Measurements from ENCODE around the gene SLC43A1.
"Not testable (repeated sequence)": the region's sequence is repeated elsewhere in the genome, so short reads cannot be mapped to it uniquely, and the experiment has no call there.

Gene SLC43A1

GRCh38 chr11:57460758-57461749 is 54.4 kb downstream of the SLC43A1 start:
- no peak for DNase-seq

GRCh38 chr11:57460022-57460757 is 55.3 kb downstream of the SLC43A1 start, which contains the start of gene RTN4RL2:
Gene RTN4RL2 (plus strand): TSS chr11:57460528. CDS start chr11:57460866, 338 bp downstream.
- DNase-seq = no peak

GRCh38 chr11:57459164-57460021 is 56.1 kb downstream of the SLC43A1 start:
- DNase-seq = no peak

GRCh38 chr11:57458410-57459163 is 56.9 kb downstream of the SLC43A1 start:
- no peak for DNase-seq

GRCh38 chr11:57458060-57458409 is 57.5 kb downstream of the SLC43A1 start:
- no peak for DNase-seq

- no peak for DNase-seq
These were observed 57.9 kb downstream of the SLC43A1 start for GRCh38 chr11:57457643-57458023.

GRCh38 chr11:57456960-57457642 is 58.4 kb downstream of the SLC43A1 start:
- DNase-seq = peak; percentile 57

- DNase-seq = no peak
These were observed 61.8 kb downstream of the SLC43A1 start for GRCh38 chr11:57453543-57454177.

GRCh38 chr11:57446055-57446454 is 69.4 kb downstream of the SLC43A1 start:
- no peak for DNase-seq

GRCh38 chr11:57445122-57445394 is 70.4 kb downstream of the SLC43A1 start:
- DNase-seq = not testable (repeated sequence)

GRCh38 chr11:57444362-57445121 is 71.0 kb downstream of the SLC43A1 start:
- no peak for DNase-seq

- DNase-seq = no peak
These were observed 74.6 kb downstream of the SLC43A1 start for GRCh38 chr11:57440744-57441414.

GRCh38 chr11:57439786-57440185 is 75.7 kb downstream of the SLC43A1 start:
- DNase-seq = no peak

- no peak for DNase-seq
These were observed 76.9 kb downstream of the SLC43A1 start for GRCh38 chr11:57438345-57439285.

- no peak for DNase-seq
These were observed 79.5 kb downstream of the SLC43A1 start for GRCh38 chr11:57436031-57436430.

GRCh38 chr11:57434640-57435546 is 80.6 kb downstream of the SLC43A1 start:
- DNase-seq = no peak
